ENCODE data around the gene ST6GALNAC2.
"Not testable (repeated sequence)": the region's sequence is repeated elsewhere in the genome, so short reads cannot be mapped to it uniquely, and the experiment has no call there.

The ST6GALNAC2 gene

GRCh38 chr17:76561799-76562268, 23.8 kb downstream of the ST6GALNAC2 start:
- H3K9me3 ChIP-seq (ENCODE audit: severe bottlenecking) = no peaks in the 10 kb centered on the region
- no peaks in the 10 kb centered on the region for H3K27me3 ChIP-seq (ENCODE audit: insufficient read depth, low read depth, severe bottlenecking)
- DNase-seq = no peak
- H3K4me3 ChIP-seq (ENCODE audit: low read depth, low read length) = no peak overlapping the region
- no peak for TF ChIP-seq CTCF (IDR thresholded peaks at IDR 0.05; ENCODE audit: low read depth, low read length)
- no peak overlapping the region for H3K27ac ChIP-seq
- peaks cover 78% of the 10 kb centered on the region for H3K36me3 ChIP-seq

- Histone ChIP-seq H3K9me3 (ENCODE audit: severe bottlenecking) (no peaks in the 10 kb centered on the region), H3K27me3 (ENCODE audit: insufficient read depth, low read depth, severe bottlenecking) (no peaks in the 10 kb centered on the region), H3K27ac (no peak overlapping the region), H3K36me3 (peaks cover 73% of the 10 kb centered on the region), H3K4me3 (ENCODE audit: low read depth, low read length) (no peak overlapping the region)
- DNase-seq = no peak
- no peak for TF ChIP-seq CTCF (IDR thresholded peaks at IDR 0.05; ENCODE audit: low read depth, low read length)
Measured at GRCh38 chr17:76561332-76561731, 24.3 kb downstream of the ST6GALNAC2 start.

- Histone ChIP-seq H3K4me3 (ENCODE audit: low read depth, low read length) (no peak overlapping the region), H3K9me3 (ENCODE audit: severe bottlenecking) (no peaks in the 10 kb centered on the region), H3K36me3 (peaks cover 68% of the 10 kb centered on the region), H3K27ac (no peak overlapping the region), H3K27me3 (ENCODE audit: insufficient read depth, low read depth, severe bottlenecking) (no peaks in the 10 kb centered on the region)
- DNase-seq = no peak
- TF ChIP-seq CTCF (IDR thresholded peaks at IDR 0.05; ENCODE audit: low read depth, low read length) = no peak
Measured at GRCh38 chr17:76560877-76561221, 24.8 kb downstream of the ST6GALNAC2 start.

- no peaks in the 10 kb centered on the region for H3K27me3 ChIP-seq (ENCODE audit: insufficient read depth, low read depth, severe bottlenecking)
- no peak for TF ChIP-seq CTCF (IDR thresholded peaks at IDR 0.05; ENCODE audit: low read depth, low read length)
- H3K4me3 ChIP-seq (ENCODE audit: low read depth, low read length) = 0 out of 2 replicates have a peak overlapping the region, but pooled peaks have one; percentile 6
- peaks cover 62% of the 10 kb centered on the region for H3K36me3 ChIP-seq
- no peak for DNase-seq
- no peaks in the 10 kb centered on the region for H3K9me3 ChIP-seq (ENCODE audit: severe bottlenecking)
- H3K27ac ChIP-seq = peak overlapping the region; percentile 93
Measured at GRCh38 chr17:76560036-76560876, 25.4 kb downstream of the ST6GALNAC2 start.

- Histone ChIP-seq H3K36me3 (peaks cover 60% of the 10 kb centered on the region), H3K27ac (peak overlapping the region; percentile 93)
- not testable (repeated sequence) for DNase-seq; H3K4me3 ChIP-seq (ENCODE audit: low read depth, low read length); H3K9me3 ChIP-seq (ENCODE audit: severe bottlenecking); H3K27me3 ChIP-seq (ENCODE audit: insufficient read depth, low read depth, severe bottlenecking)
Measured at GRCh38 chr17:76559460-76559859, 26.2 kb downstream of the ST6GALNAC2 start.

- H3K4me3 ChIP-seq (ENCODE audit: low read depth, low read length) = peak overlapping the region; percentile 73
- peak overlapping the region; percentile 93 for H3K27ac ChIP-seq
- H3K9me3 ChIP-seq (ENCODE audit: severe bottlenecking) = no peaks in the 10 kb centered on the region
- no peak for DNase-seq
- TF ChIP-seq CTCF (IDR thresholded peaks at IDR 0.05; ENCODE audit: low read depth, low read length) = peak; percentile 61; the same call in 1 of the 2 replicates
- peaks cover 57% of the 10 kb centered on the region for H3K36me3 ChIP-seq
- H3K27me3 ChIP-seq (ENCODE audit: insufficient read depth, low read depth, severe bottlenecking) = no peaks in the 10 kb centered on the region
Measured at GRCh38 chr17:76558198-76559095, 27.2 kb downstream of the ST6GALNAC2 start.
